GM18511 (cell line): ENCODE measurements around the gene NEDD4L.
"Not testable (repeated sequence)": the region's sequence is repeated elsewhere in the genome, so short reads cannot be mapped to it uniquely, and the experiment has no call there.

Source experiments
- ATAC-seq: cut with Tn5 transposase; IDR thresholded peaks from one replicate; pipeline ENCODE4 v1.9.1; 2021; ENCODE audit warnings: mild to moderate bottlenecking, moderate library complexity; ENCODE audit not compliant: unreplicated experiment

The NEDD4L gene

DNA sequence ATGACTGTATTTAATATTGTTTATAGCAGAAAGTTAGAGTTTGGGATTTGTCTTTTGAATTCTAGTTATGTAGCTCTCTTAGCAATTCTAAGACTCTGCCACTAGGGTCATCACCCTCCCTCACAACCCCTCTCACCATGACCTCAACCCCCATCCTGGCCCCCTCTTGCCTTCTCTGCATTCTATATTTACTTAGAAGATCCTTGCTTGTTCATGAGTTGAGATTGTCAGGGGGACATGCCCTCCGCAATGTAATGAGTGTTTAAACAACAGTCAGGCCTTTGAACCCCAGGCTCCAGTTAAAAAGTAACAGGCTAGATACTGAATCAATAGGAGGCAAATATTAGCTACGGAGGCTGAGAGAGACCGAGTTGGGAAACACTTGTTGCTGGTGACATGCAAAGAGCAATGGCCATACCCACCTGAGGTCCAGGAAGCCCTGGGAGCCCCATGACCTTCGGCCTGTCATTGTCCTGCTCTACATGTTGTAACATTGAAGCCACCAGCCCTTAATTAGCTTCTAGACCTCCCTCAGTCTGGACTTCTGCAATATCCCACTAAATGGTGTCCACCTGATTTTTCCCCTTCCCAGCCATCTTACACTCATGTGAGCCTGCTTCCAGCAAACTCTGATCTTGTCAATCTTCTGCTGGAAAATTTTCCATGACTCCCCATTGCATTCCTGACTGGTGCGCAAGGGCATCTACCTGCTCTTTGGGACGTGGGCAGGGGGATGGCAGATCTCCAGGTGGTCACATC, 363.8 kb downstream of the NEDD4L start:
- no peak for ATAC-seq

DNA sequence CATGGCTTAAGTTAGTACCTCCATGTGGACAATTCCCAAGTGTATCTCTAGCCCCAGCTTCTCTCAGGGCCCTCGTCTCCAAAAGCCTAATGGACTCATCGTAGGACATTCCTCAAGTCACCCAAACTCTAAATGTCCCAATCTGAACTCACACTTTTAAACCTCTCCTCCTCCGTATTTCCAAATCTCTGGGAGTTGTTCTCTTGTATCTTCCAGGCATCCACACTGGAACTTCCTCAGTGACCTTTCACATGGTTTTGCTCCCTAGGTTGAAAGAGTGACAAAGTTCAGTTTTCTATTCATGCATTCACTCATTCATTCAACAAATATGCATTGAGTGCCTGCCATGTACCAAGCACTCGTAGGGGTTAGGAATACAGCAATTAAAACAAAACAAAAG, 364.6 kb downstream of the NEDD4L start:
- ATAC-seq: no peak

DNA sequence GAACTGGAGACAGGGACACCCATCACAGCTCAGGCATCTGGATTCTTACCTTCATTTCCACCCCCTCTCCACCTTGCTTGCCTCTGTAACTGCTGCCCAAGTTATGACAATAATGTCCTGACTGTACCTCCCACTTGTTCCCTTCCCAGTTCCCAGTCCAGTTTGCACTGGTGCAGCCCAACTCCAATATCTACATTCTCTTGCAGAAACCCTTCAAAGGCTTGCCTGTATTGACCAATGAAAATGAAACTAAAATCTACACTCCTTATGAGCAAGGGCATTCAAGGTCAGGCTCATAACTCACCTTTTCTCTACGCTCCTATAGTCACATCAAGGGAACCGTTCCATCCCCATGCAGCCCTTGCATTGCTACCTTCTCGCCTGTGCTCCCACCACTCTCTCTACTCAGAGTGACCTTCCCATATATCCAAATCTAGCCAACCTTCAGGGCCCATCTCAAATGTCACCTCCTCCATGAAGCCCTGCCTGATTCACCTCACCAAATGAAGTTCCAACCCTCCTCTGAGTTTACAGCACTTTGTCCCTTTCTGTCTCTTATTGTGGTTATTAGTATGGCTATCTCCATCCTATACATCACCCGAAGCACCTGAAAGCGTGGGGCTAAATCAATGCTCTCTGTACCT, 365.9 kb downstream of the NEDD4L start:
- ATAC-seq: no peak

DNA sequence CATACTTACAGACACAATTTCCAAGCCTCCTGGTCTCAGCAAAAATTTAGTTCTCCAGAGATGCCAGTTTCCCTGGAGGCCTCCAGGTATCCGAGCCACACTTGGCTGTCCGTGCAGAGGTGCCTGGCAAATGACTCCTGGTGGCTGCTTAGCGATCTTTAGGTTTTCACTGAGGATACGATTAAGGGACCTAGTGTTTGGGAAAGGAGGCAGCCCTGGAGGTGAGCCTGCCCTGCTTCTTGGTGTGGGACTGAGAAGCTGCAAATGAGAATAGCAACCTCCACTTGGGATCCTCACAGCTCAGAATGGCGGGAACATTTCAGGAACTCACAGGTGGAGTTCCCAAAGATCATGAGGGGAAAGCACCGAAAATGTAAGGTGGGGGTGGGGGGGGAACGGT, 367.3 kb downstream of the NEDD4L start:
- no peak for ATAC-seq

DNA sequence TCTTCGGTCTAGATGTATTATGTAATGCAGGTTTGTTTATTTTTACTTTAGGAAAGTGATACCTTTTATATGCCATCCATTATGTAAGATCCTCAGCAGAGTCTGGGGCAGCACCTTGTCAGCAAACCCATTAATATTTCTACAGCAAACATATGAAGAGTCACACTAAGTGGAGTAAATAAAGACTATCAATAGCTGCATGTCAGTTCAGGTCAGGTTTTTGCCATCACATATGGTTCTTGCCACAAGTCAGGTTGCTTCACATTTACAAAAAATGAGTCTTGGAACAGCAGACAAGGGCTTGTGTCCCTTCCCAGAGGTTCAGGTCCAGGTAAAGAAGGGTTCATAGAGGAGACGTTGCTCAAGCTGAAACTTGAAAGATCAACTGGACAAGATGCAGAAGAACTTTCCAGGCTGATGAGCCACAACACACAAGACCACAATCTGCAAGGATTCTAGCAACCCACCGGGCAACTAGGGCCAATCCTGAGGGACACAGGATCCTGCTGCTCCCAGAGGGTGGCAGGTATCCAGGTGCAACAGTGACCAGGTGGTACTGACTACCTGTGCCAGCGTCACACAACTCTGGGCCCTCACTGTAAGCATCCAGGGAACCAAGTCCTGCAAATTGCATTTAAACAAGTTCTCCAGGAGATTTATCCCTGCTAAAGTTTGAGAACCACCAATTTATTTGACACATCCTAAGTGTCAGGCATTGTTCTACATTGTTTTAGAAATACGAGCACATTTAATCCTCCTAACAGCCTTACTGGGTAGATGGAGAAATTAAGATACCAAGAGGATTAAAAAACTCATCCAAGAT, 369.0 kb downstream of the NEDD4L start:
- no peak for ATAC-seq

DNA sequence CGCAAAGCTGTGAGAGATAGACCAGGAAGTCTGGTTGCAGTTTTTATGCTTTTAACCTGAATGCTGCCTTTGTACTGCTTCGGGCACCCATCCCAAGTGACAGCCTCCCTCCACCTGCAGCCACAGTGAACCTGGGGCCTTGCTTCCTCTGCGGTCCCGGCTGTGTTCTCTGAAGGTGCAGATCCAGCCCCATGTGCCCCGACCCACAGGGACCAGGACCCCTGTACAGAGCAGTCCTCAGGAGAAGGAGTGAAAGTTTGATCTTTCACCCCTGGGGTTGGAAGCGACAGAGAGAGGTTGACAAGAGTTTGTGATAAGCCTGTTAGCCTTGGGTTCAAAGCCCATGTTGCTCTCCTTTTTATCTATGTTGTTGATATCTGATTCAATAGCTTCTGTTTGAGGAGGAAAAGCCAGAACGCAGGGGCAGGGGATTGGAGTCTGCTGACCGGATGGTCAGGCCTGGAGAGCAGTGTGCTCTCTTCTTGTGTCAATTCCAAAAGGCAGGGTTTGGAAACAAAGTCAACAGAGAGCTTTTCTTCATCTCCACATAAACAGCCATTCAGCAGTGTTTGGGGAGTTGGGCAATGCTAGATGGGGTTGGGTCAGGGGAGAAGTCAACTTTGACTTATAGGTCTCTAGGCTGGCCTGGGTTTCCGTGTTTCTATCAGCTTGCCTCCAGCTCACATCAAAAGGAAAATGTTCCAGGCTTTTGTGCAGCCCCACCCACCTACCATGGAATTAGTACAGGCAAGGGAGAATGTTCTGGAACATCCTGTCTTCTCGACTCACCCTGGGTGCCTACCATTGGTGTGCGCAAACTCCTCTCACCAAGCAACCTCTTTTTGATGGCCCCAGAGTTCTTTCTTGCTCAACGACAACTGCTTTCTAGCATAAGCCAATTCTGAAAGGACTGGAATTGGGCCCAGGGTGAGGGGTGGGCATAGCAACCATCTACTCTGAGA, 369.9 kb downstream of the NEDD4L start:
- ATAC-seq: no peak

DNA sequence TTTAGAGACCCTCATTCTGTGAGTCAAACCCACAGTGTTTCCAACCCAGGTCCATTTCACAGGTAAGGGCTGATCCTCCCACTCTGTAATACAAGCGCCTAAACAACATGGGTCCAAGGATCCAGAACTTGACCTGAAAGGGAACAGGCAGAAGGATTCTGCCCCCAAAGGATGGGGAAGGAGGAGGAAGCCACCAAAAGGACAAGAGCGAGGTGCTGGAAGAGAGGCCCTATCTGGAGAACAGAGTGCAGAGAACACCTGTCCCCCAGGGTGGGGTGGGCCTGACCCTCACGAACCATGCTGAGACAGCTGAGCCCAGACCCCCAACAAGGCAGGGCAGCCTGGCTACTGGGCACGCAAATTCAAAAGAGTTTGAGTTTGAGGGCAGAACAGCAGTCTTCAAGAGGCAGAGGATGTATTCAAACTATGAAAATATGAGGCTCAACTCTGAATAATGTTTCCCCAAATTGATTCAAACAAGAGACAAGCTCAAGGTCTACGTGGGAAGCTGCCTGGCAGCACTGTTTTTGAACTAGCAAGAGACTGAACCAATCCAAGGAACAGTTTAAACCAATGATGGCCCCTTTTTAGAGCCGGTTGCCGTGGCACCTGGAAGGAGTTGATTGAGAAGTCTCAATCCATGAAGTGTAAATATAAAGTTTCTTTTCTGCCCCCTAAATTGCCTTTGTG, 372.1 kb downstream of the NEDD4L start:
- no peak for ATAC-seq

DNA sequence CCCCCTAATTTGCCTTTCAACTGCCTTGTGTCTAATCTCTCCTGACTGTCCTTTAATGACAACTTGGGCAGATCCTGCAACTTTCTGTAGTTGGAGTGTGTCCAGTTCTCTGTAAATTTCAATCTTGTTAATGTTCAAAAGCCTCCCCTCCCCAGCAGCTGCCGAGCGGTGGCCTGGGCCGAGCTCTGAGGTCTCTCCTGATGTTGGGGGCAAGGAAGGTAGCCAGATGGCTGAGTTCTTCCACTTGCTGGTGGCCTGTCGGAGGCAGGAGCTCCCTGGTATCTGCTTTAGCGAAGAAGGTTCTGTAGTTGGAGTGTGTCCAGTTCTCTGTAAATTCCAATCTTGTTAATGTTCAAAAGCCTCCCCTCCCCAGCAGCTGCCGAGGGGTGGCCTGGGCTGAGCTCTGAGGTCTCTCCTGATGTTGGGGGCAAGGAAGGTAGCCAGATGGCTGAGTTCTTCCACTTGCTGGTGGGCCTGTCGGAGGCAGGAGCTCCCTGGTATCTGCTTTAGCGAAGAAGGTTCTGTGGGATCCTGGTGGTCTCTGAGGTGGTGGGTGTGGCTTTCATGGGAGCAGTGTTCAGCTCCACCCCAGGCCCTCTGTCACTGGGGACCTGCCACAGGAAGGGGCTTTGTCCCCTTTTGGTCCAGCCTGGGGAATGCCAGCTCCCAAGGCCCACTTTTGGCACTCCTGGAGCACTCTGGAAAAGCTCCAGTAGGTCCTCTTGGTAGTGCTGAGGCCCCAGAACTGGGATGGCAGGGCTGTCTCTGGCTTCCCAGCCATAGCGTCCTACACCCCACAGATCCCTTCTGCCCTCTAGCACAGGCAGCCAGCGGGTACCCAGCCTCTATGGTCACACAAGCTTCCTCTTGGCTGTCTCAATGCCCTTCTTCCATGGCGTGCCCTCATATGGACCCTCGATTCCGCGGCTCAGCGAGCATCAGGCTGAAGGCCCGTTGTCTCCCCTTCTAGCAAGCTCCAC, 373.0 kb downstream of the NEDD4L start:
- ATAC-seq: no peak

DNA sequence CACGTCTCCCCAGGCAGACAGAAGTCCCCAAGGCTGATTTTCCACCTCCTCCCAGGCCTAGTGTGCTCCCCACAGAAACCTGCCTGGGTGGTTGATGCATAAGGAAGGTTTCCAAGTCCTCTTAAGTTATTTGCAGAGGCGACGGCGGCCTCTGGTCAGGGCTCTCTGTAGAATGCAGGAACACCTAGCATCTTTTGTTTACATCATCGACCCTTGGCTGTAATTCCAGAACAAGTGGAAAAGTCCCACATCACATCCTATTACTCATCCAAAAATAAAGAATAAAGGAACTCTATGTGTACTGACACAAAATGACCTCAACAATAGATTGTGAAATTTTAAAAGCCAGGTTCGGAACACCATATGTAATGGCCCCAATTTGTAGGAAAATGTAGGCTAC, 373.7 kb downstream of the NEDD4L start:
- no peak for ATAC-seq

DNA sequence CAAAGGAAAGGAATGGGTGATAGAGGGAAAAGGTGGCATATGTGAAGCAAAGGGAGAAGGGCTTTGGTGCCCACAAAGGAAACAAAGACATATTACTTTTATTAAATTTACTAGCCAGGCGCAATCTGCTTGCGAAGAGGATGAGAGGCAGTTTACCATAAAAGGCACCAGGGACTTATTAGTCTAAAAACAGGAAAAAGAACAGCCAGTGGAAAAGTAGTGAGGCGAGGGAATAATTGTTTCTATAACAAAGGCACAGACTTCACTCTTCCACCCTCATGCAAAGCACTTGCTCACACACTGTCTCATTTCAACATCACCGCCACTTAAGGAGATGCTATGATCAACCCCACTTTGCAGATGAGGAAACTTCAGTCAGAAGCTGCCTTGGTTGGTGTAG, 374.3 kb downstream of the NEDD4L start:
- no peak for ATAC-seq

DNA sequence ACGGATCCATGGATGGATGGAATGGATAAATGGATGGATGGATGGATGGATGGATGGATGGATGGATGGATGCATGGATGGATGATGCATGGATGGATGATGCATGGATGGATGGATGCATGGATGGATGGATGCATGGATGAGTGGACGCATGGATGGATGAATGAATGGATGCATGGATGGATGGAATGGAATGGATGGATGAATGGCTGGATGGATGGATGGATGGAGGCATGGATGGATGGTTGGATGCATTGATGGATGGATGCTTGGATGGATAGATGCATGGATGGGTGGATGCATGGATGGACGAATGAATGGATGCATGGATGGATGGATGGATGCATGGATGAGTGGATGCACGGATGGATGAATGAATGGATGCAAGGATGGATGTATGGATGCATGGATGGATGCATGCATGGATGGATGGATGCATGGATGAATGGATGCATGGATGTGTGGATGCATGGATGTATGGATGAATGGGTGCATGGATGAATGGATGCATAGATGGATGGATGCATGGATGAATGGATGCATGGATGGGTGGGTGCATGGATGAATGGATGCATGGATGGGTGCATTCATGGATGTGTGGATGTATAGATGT, 375.7 kb downstream of the NEDD4L start:
- no peak for ATAC-seq

DNA sequence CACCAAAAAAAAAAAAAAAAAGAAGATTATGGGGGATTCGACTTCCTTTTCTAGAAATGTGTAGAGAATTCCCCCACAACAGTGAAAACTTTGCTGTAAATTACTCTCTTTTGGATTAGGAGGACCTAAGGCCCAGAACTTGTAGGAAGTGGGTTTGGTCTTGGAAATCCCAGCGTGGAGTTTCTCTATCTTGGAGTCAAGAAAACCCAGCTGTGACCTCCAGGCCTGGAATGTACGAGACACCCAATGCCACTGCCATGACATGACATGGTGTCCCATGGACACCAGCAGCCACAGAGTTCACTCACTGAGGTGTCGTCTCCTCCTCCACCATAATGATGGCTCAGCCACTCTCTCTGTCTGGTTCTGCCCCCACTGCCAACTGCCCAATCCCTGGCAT, 382.6 kb downstream of the NEDD4L start:
- no peak for ATAC-seq

DNA sequence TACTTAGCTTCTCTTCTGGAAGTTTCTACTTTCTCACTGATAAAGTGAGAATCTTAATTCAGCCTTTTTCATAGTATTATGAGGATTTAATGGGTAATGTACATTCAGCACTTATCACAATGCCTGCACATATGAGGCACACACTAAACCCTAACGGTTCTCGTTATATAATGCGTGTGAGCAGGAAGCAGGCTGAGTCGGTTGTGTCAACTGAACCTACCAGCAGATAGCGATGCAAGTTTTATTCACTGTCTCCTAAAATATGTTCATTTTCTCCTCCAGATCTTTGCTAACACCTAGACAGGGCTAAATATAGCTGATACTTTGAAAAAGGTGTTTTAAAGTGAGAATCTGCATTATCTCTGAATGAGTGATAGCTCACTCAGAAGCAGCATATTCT, 383.3 kb downstream of the NEDD4L start:
- ATAC-seq: no peak

DNA sequence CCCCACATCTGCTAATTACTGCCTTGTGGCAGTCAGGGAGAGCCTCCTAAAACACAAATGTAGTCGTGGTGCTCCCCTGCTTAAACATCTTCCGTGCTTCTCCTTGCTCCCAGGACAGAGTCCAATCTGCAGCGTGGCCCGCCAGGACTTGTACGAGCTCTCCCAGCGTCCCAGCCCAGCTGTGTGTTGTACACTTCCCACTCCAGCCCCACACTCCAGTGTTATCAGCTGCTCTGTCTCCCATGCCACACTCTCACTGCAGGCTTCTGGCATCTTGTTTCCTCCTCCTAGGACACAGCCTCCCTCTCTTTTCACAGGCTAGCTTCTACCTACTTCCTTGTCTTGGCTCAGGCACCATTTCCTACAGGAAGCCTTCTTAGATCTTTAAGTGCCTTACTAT, 385.4 kb downstream of the NEDD4L start:
- ATAC-seq: no peak

DNA sequence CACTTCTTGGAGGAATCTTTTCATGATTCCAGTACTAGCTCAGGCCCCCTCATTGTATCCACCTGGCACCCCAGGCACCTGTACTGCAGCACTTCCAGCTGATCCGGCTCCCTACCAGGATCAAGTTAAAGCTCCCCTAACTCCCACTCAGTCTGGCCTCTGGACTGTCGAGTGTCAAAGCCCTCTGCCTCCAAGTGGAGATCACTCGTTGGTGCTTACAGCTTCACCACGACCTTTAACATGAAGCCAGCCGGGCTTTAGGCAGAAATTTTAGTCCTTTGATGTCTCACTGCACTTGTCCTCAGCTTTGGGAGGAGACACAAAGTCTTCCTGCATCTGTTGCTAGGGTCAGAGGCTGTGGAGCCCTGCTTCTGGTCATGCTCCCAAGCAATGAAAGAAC, 387.2 kb downstream of the NEDD4L start:
- no peak for ATAC-seq

DNA sequence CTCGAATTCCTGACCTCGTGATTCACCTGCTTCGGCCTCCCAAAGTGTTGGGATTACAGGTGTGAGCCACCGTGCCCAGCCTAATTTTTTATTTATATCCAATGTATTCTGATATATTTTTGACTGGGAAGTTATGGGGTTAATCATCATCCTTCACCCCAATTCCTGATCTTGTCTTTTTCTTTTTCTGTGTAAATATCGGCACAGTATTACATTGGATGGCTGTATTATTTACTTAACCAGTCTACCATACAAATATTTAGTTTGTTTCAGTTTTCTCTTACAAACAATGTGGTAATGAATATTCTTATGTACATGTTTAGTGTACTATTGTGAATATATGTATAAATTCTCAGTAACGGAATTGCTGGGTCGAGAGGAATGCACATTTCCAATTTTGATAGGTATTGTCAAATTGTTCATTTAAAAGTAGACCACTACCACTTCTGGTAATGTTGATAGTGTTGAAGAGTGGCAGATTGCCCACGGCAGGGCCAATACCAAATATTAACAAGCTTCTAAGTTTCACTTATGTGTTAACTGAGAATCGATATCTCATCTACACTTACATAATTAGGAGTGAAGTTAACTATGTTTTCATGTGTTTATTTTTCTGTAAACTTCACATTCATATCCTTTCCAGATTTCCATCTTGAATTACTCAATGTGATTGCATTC, 388.2 kb downstream of the NEDD4L start:
- ATAC-seq: no peak

DNA sequence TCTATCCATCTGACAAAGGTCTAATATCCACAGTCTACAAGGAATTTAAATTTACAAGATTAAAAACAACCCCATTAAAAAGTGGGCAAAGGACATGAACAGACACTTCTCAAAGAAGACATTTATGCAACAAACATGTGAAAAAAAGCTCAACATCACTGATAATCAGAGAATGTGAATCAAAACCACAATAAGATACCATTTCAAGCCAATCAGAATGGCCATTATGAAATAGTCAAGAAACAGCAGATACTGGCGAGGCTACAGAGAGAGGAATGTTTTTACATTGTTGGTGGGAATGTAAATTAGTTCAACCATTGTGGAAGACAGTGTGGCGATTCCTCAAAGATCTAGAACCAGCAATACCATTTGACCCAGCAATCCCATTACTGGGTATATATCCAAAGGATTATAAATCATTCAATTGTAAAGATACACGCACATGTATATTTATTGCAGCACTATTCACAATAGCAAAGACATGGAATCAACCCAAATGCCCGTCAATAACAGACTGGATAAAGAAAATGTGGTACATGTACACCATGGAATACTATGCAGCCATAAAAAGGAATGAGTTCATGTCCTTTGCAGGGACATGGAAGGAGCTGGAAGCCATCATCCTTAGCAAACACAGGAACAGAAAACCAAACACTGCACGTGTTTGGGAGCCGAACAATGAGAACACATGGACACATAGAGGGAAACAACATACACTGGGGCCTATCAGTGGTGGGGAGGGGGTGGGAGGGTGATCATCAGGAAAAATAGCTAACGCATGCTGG, 391.4 kb downstream of the NEDD4L start:
- ATAC-seq: not testable (repeated sequence)
